WI38 (cell line): ENCODE results near the gene SPAG16.
A peak's percentile ranks its signal among the peaks of the same experiment; 100 is the strongest.

Experiments used
- H3K4me3 ChIP-seq: 2 replicates; pipeline ENCODE4 v1.5.1; 2011; ENCODE audit warnings: low read depth, mild to moderate bottlenecking, control low read depth, low read length
- TF ChIP-seq, protein P1 (sequence below): IDR thresholded peaks from 2 replicates; pipeline ENCODE4 v1.5.1; 2012; ENCODE audit warnings: low read depth, mild to moderate bottlenecking, control low read depth, low read length

SPAG16 gene

DNA sequence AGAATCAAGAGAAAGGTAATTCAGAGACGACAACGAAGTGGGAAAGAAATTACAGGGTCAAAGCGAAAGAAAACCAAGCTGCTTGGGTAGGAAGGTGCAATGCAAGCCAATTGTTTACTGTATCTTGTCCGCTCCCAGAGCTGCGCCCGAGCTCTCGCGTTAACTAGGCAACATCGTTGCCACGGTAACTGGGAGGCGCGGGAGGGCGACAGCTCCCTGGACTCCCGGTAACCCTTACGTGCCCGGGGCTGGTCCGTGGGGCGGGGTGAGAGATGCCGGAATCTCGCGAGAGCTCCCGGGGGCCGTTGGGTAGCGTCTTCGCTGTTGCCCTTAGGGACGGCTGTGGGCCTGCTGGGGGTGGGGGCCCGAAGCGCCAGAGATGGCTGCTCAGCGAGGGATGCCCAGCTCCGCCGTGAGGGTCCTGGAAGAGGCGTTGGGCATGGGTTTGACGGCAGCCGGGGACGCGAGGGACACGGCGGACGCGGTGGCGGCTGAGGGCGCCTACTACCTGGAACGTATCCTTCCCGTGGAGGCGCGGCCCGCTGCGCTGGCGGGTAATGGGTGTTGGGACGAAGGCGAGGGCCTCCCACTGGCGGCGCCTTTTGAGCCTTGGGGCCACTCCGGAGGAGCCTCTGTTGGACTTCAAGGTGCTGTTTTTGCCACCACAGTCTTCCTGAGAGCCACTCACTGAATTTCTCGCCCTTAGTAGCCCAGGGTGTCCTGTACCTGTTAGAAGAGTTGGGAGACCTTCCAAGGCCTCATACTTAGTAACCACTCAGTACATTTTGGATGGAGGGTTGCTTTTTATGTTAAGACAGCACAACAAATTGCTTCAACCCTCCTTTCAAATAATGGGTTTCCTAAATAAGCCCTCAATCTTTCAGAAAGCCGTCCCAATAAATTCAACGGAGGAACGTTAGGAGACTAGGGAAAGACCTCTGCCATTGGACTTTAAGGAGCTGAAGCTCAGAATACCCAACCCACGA lies at the start of gene SPAG16:
SPAG16 (plus strand) TSS at position 360 of the 986 bp plus-strand sequence.
- TF ChIP-seq, protein P1, sequence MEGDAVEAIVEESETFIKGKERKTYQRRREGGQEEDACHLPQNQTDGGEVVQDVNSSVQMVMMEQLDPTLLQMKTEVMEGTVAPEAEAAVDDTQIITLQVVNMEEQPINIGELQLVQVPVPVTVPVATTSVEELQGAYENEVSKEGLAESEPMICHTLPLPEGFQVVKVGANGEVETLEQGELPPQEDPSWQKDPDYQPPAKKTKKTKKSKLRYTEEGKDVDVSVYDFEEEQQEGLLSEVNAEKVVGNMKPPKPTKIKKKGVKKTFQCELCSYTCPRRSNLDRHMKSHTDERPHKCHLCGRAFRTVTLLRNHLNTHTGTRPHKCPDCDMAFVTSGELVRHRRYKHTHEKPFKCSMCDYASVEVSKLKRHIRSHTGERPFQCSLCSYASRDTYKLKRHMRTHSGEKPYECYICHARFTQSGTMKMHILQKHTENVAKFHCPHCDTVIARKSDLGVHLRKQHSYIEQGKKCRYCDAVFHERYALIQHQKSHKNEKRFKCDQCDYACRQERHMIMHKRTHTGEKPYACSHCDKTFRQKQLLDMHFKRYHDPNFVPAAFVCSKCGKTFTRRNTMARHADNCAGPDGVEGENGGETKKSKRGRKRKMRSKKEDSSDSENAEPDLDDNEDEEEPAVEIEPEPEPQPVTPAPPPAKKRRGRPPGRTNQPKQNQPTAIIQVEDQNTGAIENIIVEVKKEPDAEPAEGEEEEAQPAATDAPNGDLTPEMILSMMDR = no peak

DNA sequence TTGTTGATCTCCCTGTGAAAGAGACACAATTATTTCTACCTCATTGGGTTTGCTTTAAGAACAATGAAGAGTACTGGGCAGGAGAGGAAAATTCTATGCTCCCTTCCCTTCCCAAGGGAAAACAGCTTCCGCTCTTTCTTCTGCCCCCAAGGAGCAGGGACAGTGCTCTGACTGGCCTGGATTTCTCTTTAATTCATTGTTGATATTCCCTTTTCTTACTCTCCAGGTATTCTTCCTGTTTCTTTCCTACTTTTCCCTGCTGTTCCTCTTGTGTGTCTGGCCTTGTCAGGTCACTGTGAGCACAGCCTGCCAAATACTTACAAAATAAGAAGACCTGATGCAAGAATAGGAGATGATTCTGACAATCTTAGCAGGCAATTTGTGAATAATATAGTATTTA lies 49.6 kb upstream of the SPAG16 start:
- no peak overlapping the region for H3K4me3 ChIP-seq
- TF ChIP-seq, protein P1 = no peak

More for the DNA sequence above, at the start of gene SPAG16:
- H3K4me3 ChIP-seq = peak within 1 kb of the TSS; percentile 85

DNA sequence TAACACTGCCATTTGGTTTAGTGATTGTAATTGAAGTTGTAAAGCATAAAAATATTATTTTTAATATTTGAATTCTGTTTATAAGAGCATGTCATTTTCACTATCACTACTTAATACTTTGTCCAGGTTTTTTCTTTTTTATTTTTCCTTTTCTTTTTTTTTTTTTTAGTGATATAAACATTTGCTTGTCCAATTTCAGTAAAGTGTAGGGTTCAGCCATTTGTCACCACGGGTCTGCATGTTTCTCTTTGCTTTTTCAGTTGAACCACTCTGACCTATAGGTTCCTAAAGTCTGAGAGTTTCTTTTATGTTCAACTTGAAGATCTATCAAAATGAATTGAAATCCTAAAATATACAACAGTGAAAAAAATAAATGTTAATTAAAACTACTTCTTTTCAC lies 48.5 kb upstream of the SPAG16 start:
- TF ChIP-seq, protein P1 = no peak
- H3K4me3 ChIP-seq = no peak overlapping the region

DNA sequence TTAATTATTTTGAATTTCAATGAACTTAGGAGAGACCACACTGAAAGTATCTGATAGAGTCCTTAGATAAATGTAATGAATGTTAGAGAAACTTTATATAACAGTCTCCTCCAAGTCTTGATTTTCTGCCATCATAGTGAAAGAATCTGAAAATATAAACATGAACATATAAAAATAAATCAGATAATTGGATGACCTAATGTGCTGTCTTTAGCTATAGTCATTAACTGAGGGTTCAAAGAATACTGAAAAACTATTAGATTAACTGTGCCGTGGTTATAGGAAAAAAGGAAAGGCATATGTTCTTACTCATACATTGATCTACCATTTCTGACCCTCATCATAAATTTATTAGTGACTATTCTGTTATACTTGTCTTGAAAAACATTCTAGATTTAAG lies 47.0 kb upstream of the SPAG16 start:
- H3K4me3 ChIP-seq = no peak overlapping the region

DNA sequence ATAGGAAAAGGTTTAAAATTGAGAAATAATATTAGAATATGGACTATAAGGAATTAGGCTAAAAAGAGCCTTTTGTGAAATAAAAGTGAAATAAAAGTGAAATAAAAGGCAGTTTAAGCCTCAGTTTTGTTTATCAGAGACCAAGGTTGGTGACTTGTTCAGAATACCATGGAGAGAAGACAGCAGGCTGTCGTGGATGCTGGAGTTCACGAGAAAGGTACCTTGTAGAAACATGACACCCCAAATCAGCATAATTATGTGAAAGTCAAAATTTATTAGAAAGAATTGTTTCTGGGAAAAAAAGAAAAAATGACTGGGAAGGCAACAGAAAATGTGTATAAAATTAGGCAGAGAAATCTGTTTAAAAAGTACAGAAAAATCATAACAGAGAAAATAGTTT lies 46.5 kb upstream of the SPAG16 start:
- H3K4me3 ChIP-seq = no peak overlapping the region
- TF ChIP-seq, protein P1 = no peak

More for the DNA sequence above, 47.0 kb upstream of the SPAG16 start:
- TF ChIP-seq, protein P1 = no peak

DNA sequence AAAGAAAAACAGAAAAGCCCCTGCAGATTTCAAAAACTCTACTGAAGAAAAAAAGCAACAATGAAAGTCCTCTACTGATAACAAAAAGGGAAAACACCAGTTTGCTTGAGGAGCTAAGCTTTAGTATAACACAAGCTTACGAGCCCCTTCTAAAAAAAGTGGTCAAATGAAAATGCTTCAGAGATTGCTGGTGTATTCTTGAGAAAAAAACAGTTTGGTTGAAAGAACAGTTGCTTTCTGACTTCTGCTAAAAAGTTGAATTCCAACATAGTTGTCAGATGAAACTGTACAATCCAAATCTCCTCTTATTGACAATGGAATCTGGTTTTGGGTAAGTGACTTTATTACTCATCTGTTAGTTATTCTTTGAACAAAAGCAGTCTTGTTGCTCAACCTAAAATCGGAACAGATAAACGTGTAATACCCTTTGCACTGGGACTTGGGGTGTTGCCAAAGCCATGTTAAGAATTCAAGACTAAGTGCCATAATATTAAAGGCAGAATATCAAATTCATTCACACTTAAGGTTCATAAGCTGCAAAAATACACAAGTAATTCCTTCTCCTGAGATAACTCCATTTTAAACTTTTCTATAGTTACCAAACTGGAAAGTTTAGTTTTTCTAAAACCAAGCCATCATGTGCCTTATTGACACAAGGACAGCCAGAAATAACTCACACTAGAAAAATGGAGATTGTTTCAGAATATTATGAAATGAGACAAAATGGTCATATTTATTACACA lies 45.3 kb upstream of the SPAG16 start:
- TF ChIP-seq, protein P1 = no peak
- H3K4me3 ChIP-seq = peak overlapping the region; percentile 26
